KOPT-K1 (cell line): ENCODE measurements around the gene DEXI.

Experiments used
- H3K27ac ChIP-seq: fragments of 200-600 bp; sonication (generic); 2 replicates; pipeline ENCODE4 v1.5.1; 2016; ENCODE audit warnings: antibody characterized with exemption, mild to moderate bottlenecking, low read depth, low read length; ENCODE audit not compliant: poor library complexity, severe bottlenecking
- H3K36me3 ChIP-seq: fragments of 200-600 bp; sonication (generic); 2 replicates; pipeline ENCODE4 v1.5.1; 2017; ENCODE audit warnings: antibody characterized with exemption, mild to moderate bottlenecking, low read length, moderate library complexity; ENCODE audit not compliant: insufficient read depth
- H3K9me3 ChIP-seq: fragments of 200-600 bp; sonication (generic); 2 replicates; pipeline ENCODE4 v1.5.1; 2017; ENCODE audit warnings: antibody characterized with exemption, low read length, mild to moderate bottlenecking; ENCODE audit not compliant: insufficient read depth, poor library complexity, severe bottlenecking

DEXI gene

GRCh38 chr16:10942352-10943063 is at the start of gene DEXI:
TSS of gene DEXI (minus strand) at chr16:10942468. CDS start at chr16:10942005, 463 bp downstream.
- Histone ChIP-seq H3K36me3 (peaks cover 24% of the 10 kb centered on the region), H3K27ac (peak within 1 kb of the TSS; percentile 61), H3K9me3 (no peaks in the 10 kb centered on the region)

DNA sequence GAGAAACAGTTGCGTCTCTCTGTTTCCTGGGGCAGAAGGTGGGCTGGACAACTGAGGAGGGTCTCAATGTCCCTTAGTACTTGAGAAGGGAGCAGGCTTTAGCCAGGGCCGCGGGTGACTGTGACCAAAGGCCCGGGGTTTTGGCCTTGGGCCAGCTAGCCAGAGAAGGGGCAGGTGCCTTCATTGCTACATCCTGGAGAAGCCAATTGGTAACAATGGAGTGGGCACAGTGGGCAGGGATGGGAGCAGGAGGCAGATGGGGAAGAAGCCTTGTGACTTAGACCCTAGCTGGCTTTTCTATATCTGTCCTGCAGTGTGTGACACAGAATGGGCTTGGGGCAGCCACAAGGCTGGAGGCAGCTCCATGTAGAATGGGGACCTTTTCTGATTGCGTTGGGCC is 48.1 kb upstream of the DEXI start:
- H3K36me3 ChIP-seq, result peaks cover 61% of the 10 kb centered on the region; the same call in 1 of the 2 replicates
- H3K9me3 ChIP-seq, result no peaks in the 10 kb centered on the region
- H3K27ac ChIP-seq, result no peak overlapping the region

GRCh38 chr16:10989559-10989958 is 47.3 kb upstream of the DEXI start:
- no peak overlapping the region for H3K27ac ChIP-seq
- H3K36me3 ChIP-seq, result peaks cover 55% of the 10 kb centered on the region; the same call in 1 of the 2 replicates
- no peaks in the 10 kb centered on the region for H3K9me3 ChIP-seq

DNA sequence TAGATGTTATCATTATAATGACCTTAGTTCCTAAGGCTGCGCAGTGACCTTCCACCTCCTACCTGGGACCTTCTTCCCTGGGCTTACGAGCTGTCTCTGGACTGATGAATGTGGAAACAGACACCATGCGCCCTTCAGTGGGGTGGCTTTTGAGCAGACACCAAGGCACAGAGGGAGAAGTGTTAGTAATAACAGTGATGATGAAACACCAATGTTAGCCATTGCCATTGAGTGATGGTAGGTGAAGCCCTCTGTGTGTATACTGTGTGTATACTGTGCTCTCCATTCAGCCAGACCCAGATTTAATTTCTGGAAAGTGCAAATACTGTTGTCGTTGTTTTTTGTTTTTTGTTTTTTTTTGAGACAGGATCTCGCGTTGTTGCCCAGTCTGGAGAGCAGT is 46.6 kb upstream of the DEXI start:
- peak overlapping the region; percentile 58 for H3K27ac ChIP-seq
- H3K9me3 ChIP-seq, result no peaks in the 10 kb centered on the region
- peaks cover 55% of the 10 kb centered on the region; the same call in 1 of the 2 replicates for H3K36me3 ChIP-seq

DNA sequence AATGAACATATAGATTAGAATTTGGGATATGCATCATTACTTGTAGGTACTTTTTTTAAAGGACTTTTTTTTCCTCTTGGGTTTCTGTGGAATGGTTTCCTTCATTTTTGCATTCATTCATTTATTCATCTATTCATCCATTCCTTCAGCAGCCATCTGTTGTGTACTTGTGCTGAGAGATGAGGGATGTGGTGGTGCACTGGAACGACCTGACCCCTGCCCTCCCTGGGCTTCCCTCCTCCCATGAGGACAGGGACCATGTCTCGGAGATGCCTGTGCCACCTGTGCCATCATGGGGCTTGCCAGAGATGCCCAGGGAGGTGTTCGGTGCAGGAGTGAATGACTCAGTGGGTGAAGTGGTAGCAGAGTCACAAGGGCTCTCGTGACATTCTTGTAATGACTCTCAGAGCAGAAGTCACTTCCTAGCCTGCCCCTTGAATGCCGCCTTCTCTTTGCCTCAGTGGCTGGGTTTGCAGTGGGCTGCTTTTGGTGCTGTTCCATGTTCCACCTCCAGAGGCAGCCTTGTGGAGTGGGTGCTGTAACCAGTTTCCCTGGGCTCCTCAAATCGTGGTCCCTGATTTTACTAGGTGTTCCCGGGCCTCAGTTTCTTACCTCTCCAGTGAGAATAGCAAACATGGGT is 46.0 kb upstream of the DEXI start:
- H3K36me3 ChIP-seq, result peaks cover 57% of the 10 kb centered on the region; the same call in 1 of the 2 replicates
- peak overlapping the region; percentile 58 for H3K27ac ChIP-seq
- no peaks in the 10 kb centered on the region for H3K9me3 ChIP-seq

GRCh38 chr16:10987361-10988163 is 45.3 kb upstream of the DEXI start:
- Histone ChIP-seq H3K27ac (peak overlapping the region; percentile 58), H3K9me3 (no peaks in the 10 kb centered on the region), H3K36me3 (peaks cover 56% of the 10 kb centered on the region; the same call in 1 of the 2 replicates)

- Histone ChIP-seq H3K9me3 (no peaks in the 10 kb centered on the region), H3K36me3 (peaks cover 55% of the 10 kb centered on the region), H3K27ac (peak overlapping the region; percentile 3)
These were observed 42.2 kb upstream of the DEXI start for GRCh38 chr16:10984509-10984908.

DNA sequence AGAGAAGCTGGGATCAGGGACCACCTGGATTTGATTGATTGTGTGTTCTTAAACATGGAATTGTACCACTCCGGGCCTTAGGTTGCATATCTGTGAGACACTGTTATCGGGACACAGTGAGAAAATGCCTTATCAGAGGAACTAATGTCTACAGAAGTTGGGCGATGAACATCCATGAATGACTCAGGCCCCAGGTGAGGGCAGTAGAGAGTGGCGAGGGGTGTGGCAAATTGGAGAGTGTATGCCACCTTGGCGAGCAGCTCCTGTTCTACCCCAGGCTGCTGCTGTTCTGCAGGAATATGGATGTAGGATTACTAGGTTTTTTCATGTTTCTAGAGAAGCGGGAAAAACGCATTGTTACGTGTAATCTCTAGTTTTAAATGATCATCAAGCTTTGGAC is 40.9 kb upstream of the DEXI start:
- Histone ChIP-seq H3K36me3 (peaks cover 57% of the 10 kb centered on the region), H3K27ac (no peak overlapping the region), H3K9me3 (no peaks in the 10 kb centered on the region)

GRCh38 chr16:10982465-10983150 is 40.3 kb upstream of the DEXI start:
- H3K27ac ChIP-seq, result peak overlapping the region; percentile 29
- peaks cover 63% of the 10 kb centered on the region for H3K36me3 ChIP-seq
- no peaks in the 10 kb centered on the region for H3K9me3 ChIP-seq

GRCh38 chr16:10981697-10982216 is 39.5 kb upstream of the DEXI start:
- peaks cover 71% of the 10 kb centered on the region for H3K36me3 ChIP-seq
- no peaks in the 10 kb centered on the region for H3K9me3 ChIP-seq

DNA sequence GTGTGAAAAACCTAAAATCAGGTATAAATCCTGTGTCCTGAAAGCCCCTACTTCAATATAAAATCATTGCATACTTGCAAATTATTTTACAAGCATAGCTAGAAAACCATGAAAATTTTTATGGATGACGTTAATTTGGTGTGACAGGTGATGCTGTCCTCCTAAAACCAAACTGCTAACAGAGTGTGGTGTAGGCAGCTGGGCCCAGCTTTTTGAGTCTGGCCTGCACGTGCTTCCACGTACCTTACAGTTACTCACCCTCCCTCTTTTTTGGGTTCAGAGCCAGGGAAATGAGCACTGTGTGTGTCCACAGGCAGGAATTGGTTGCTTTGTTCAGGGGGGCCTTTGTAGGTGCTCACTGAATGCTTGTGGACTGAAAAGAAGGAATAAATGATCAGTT is 38.5 kb upstream of the DEXI start:
- Histone ChIP-seq H3K27ac (no peak overlapping the region), H3K36me3 (peaks cover 76% of the 10 kb centered on the region), H3K9me3 (no peaks in the 10 kb centered on the region)

More at GRCh38 chr16:10981697-10982216, 39.5 kb upstream of the DEXI start:
- peak overlapping the region; percentile 29 for H3K27ac ChIP-seq

- no peak overlapping the region for H3K27ac ChIP-seq
- peaks cover 81% of the 10 kb centered on the region for H3K36me3 ChIP-seq
- H3K9me3 ChIP-seq, result no peaks in the 10 kb centered on the region
These were observed 37.7 kb upstream of the DEXI start for GRCh38 chr16:10979717-10980601.

GRCh38 chr16:10978871-10979446 is 36.7 kb upstream of the DEXI start:
- peaks cover 83% of the 10 kb centered on the region for H3K36me3 ChIP-seq
- H3K9me3 ChIP-seq, result no peaks in the 10 kb centered on the region
- H3K27ac ChIP-seq, result no peak overlapping the region
